Ovary (tissue), 9 donors: ENCODE results near the gene CYP19A1. TPM values are rescaled to one million over a fixed set of nuclear protein-coding genes. Genes with fewer than 3 reads are reported as not detected.

Experiments used
- DNase-seq, 5 donors: peaks; one replicate each; pipeline ENCODE4 v3.0.0-alpha.2; 2019 to 2020
- H3K27ac ChIP-seq, 2 donors: fragments of 200-600 bp; one replicate each; pipeline versions ENCODE4 v1.5.1 to v1.8.0; 2019 to 2022
- H3K27me3 ChIP-seq: fragments of 200-600 bp; one replicate; pipeline ENCODE4 v1.8.0; 2022
- H3K36me3 ChIP-seq: fragments of 200-600 bp; sonication (generic); one replicate; pipeline ENCODE4 v1.5.1; 2019
- H3K4me1 ChIP-seq: one replicate; pipeline ENCODE4 v1.8.1; 2013; ENCODE audit warnings: mild to moderate bottlenecking, moderate library complexity; ENCODE audit not compliant: insufficient read depth
- H3K4me3 ChIP-seq: fragments of 200-600 bp; sonication (generic); one replicate; pipeline ENCODE4 v1.5.1; 2017
- H3K9me3 ChIP-seq, 2 donors: fragments of 200-600 bp in 1 of 2; sonication (generic) in 1 of 2; one replicate each; pipeline versions ENCODE4 v1.5.1 to v1.8.1; 2013 to 2019; ENCODE audit warnings: mild to moderate bottlenecking in 1 of 2, moderate library complexity in 1 of 2
- CTCF ChIP-seq, 3 donors: fragments of 450-650 bp in 2 of 3; fragments of 200-600 bp in 1 of 3; IDR thresholded peaks; one replicate each; pipeline versions ENCODE4 v1.5.1 to v1.8.0; 2016 to 2022; ENCODE audit warnings: antibody characterized with exemption in 3 of 3, mild to moderate bottlenecking in 1 of 3
- EP300 ChIP-seq: sonication (generic); formaldehyde crosslinking; IDR thresholded peaks from one replicate; pipeline ENCODE4 v1.6.1; 2017; ENCODE audit warnings: antibody characterized with exemption
- POLR2A ChIP-seq: fragments of 450-650 bp; IDR thresholded peaks from one replicate; pipeline ENCODE4 v1.6.1; 2017; ENCODE audit warnings: antibody characterized with exemption, mild to moderate bottlenecking, moderate library complexity
- WGBS, 3 donors: extraction: QIAGEN DNeasy Blood & Tissue Kit in 1 of 3; methylation state at CpG; one replicate each; pipeline versions ENCODE4 v1.1.5 to v1.1.7; 2013 to 2017; 5-methylcytosine and 5-hydroxymethylcytosine counted together
- intact Hi-C, 4 donors: fragments of 100-400 bp; cut with DNase I; formaldehyde crosslinking; loops; one replicate each; pipeline versions ENCODE4 v1.11.0 to v1.15.1; 2022 to 2023
- polyA plus RNA-seq, 2 donors: library from polyadenylated mRNA; stranded (reverse); fragments of 200-250 nt in 1 of 2; fragments of 350-450 nt in 1 of 2; fragmentation: Illumina TruSeq in 1 of 2; extraction: RNeasy Lipid Tissue Mini Kit (QIAGEN cat#74804) in 1 of 2; gene quantifications; one replicate each; pipeline ENCODE4 v1.2.3, GENCODE V29; 2013 to 2014
- total RNA-seq, 7 donors: library from RNA; depleted of rRNA in 2 of 7; stranded (reverse); fragments of >200 nt in 2 of 7; fragmentation: NEBNext Ultra II Directional in 3 of 7; extraction: Animal tissue kit (Norgen Biotek cat#: 25700) in 3 of 7; gene quantifications; one replicate each; pipeline versions ENCODE4 v1.1.0 to v1.2.4, GENCODE V29; 2016 to 2023
- donor health status: DM: no; HTN: no; CAD: no; lungs with moderate emphysema.
- donor health status: DM: no; HTN: no; CAD: no.
- donor health status: Bipolar disorder and iron deficiency.
- donor health status: DM: yes; HTN: yes; CAD: no.
- donor health status: DM: no; HTN: no; CAD: no.
- donor health status: DM: yes; HTN: yes; CAD: no.

CYP19A1 gene
- total and polyA plus RNA-seq, 9 donors = 0.81 to 1,570 (median 1.4) TPM

- 93 to 97% (median 96%) methylated on average over 2 of the region's 2 CpGs for WGBS, 3 donors
- intact Hi-C loops = no loop called here
- no peak overlapping the region for H3K4me3 ChIP-seq
- H3K9me3 ChIP-seq = no peaks in the 10 kb centered on the region
- H3K27me3 ChIP-seq = no peaks in the 10 kb centered on the region
- no peak for DNase-seq
- H3K36me3 ChIP-seq = no peaks in the 10 kb centered on the region
- no peak for TF ChIP-seq POLR2A
- no peak for TF ChIP-seq CTCF (IDR thresholded peaks at IDR 0.05)
- TF ChIP-seq EP300 = no peak
- no peaks in the 10 kb centered on the region for H3K4me1 ChIP-seq
- H3K27ac ChIP-seq = no peak overlapping the region
Measured at GRCh38 chr15:51320843-51321242, 17.6 kb downstream of the CYP19A1 start.

DNA sequence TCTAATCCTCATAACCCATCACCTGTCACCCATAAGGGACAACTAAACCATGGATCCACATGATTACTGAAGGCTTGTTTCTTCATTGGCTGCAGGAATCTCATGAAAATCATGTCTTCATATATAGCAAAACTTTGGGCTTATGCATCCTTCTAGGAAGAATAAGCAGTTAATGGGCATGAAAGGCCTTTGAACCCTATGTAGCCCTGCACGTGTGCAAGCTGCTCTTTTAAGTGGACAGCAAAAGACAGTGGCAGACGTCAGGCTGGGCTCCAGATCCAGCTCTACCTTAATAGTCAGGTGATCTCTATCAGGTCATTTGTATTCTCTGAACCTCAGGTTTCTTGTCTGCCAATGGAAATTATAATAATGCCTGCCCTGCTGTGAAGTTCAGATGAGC, 18.9 kb downstream of the CYP19A1 start:
- TF ChIP-seq EP300 (no peak), POLR2A (no peak), CTCF (IDR thresholded peaks at IDR 0.05) (no peak)
- intact Hi-C loops = no loop called here
- H3K4me3 ChIP-seq = no peak overlapping the region

GRCh38 chr15:51318382-51319150, 19.8 kb downstream of the CYP19A1 start:
- Histone ChIP-seq H3K4me3 (no peak overlapping the region), H3K36me3 (no peaks in the 10 kb centered on the region), H3K27ac (no peak overlapping the region), H3K4me1 (no peaks in the 10 kb centered on the region), H3K27me3 (no peaks in the 10 kb centered on the region), H3K9me3 (no peaks in the 10 kb centered on the region)
- no peak for DNase-seq
- no peak for TF ChIP-seq POLR2A
- no peak for TF ChIP-seq CTCF (IDR thresholded peaks at IDR 0.05)
- TF ChIP-seq EP300 = no peak
- WGBS, 3 donors = 67 to 74% (median 69%) methylated on average over 7 of the region's 7 CpGs
- intact Hi-C loops = no loop called here

More for the DNA sequence above, 18.9 kb downstream of the CYP19A1 start:
- Histone ChIP-seq H3K4me1 (no peaks in the 10 kb centered on the region), H3K36me3 (no peaks in the 10 kb centered on the region), H3K9me3 (no peaks in the 10 kb centered on the region), H3K27ac (no peak overlapping the region), H3K27me3 (no peaks in the 10 kb centered on the region)
- WGBS, 3 donors = 57 to 64% (median 61%) methylated on average over 2 of the region's 2 CpGs
- no peak for DNase-seq

DNA sequence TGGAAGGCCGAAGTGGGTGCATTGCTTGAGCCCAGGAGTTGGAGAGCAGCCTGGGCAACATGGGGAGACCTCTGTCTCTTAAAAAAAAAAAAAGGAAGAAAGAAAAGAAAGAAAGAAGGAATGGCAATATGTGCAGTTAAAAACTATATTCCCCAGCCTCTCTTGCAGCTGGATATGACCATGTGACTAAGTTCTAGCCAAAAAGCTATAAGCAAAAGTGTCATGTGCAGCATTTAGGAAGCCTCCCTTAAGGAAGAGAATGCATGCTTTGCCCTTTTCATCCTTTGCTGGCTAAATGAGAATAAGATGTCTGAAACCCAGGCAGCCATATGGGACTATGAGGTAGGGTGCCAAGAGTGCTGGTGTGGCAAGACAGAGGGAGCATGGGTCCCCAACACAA, 21.8 kb downstream of the CYP19A1 start:
- H3K4me3 ChIP-seq = no peak overlapping the region
- intact Hi-C loops = no loop called here
- WGBS, 3 donors = 90 to 94% (median 93%) methylated on average over 1 of the region's 1 CpG
- H3K36me3 ChIP-seq = no peaks in the 10 kb centered on the region
- no peak for TF ChIP-seq EP300
- TF ChIP-seq CTCF (IDR thresholded peaks at IDR 0.05) = no peak
- no peak for TF ChIP-seq POLR2A
- no peak for DNase-seq
- H3K27me3 ChIP-seq = no peaks in the 10 kb centered on the region
- no peaks in the 10 kb centered on the region for H3K9me3 ChIP-seq
- H3K4me1 ChIP-seq = no peaks in the 10 kb centered on the region
- H3K27ac ChIP-seq = no peak overlapping the region
